SIG-M5 treated with dmso at 0.1 percent for 504 hours (cell line): Measurements from ENCODE around the gene UBE2V1.

Source experiments
- DNase-seq: peaks from one replicate; lab custom pipeline; 2025; ENCODE audit not compliant: unreplicated experiment; lab: John Stamatoyannopoulos, UW

Gene UBE2V1

DNA sequence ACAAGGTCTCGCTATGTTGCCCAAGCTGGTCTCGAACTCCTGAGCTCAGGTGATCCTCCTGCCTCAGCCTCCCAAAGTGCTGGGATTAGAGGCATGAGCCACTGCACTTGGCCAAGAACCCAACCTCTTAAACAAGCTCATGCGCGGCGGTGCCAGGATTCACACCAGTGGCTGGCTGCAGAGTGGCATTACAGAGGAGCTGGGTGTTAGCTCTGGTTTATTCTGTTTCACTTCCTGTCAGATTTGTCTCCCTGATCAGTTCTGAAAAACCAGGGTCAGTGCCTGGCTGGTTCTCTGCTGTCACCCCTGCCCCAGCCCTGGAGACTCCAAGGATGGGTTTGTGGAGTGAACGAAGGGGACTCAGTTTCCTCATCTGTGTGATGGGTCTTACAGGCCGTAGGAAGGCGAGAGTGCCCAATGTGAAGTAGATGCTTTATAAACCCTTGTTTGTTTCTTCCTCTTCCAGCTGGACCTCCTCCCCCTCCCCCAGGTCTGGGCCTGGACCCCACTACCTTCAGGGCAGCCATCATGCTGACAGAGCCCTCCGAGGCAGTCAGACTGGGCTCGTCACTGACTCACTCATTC is 63.4 kb downstream of the UBE2V1 start:
- peak; percentile 29 for DNase-seq

DNA sequence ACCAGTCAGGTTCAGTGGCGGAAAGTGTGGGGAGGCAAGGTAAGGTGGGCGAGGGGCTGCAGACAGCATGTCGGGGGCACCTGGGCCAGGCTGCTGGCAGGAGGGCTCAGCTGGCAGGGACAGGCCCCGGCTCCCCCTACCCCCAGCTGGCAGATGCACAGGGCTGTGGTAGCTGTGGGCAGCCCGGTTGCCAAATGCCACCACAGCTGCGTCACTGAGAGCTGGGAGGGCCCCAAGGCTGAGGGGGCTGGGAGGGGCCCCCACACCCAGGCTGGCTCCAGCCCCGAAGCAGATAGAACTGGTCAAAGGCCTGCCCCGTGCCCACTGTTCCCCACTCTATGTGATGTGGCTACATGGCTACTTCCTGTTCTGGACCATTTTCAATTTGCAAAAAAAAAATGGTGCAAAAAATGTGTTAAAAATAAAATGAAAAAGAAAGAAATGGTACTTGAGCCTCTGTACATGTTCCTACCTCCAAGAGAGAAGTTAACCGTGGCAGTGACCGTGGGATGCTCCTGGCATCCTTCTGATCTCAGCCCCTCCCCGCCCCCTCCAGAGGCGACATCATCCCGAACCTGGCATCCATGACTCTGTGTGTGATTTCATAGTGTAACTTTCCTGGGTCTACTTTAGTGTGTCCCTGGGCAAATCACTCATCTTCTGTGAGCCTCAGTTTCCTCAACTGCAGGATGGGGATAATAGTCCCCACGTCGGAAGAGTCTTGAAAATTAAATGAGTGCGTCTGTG is 64.4 kb downstream of the UBE2V1 start:
- no peak for DNase-seq

DNA sequence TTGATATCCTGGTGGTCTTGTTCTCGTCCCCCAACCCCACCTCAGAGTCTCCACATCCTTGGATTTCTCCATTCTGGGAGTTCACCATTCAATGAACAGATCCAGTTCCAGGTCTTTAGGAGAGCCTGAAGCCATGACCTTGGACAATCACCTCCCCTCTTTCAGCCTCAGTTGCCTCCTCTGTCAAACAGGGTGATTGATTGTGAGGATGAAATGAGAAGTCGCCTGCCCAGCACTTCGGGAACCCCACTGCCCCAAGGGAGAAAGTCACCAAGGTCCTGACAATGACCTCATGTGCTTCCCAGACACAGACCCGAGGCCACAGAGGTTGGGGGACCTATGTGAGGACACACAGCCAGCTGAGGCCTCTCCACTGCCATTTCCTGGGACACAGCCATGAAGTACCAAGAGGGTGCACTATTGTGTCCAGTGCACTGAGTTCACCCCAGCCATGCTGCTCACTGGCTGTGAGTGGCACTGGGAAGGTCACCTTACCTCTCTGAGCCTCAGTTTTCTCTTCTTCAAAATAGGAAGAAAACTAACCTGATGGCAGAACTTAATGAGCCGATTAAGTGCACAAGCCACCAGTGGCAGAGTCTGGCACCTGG is 68.5 kb downstream of the UBE2V1 start:
- no peak for DNase-seq

DNA sequence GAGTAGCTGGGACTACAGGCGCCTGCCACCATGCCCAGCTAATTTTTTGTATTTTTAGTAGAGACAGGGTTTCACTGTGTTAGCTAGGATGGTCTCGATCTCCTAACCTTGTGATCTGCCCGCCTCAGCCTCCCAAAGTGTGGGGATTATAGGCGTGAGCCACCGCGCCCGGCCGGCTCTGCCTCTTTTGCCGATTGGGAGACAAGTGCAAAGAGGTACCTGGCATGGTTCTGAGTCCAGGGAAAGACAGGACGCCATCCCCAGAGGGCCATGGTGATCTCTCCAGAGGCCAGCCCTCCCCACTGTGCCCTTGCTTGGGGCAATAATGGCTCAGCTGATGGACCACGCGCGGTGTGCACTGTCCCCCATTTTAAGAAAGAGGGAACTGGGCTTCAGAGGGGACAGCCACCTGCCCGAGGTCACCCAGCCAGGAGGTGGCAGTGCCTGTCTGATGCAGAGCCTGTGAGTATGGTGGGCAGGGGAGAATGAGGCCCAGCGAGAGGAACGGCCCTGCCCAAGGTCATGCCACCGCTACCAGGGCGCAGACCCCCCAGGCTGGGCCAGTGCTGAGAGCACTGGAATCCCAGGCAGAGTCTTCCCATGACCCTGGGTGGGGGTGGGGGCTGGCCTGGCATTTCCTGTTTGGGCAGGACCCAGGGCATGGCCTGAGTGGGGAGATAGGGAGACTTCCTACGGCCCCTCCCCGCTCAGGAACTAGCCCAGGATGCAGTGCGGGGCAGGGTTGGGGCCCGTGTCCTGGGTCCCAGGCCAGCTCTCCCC is 69.2 kb downstream of the UBE2V1 start:
- DNase-seq = no peak

DNA sequence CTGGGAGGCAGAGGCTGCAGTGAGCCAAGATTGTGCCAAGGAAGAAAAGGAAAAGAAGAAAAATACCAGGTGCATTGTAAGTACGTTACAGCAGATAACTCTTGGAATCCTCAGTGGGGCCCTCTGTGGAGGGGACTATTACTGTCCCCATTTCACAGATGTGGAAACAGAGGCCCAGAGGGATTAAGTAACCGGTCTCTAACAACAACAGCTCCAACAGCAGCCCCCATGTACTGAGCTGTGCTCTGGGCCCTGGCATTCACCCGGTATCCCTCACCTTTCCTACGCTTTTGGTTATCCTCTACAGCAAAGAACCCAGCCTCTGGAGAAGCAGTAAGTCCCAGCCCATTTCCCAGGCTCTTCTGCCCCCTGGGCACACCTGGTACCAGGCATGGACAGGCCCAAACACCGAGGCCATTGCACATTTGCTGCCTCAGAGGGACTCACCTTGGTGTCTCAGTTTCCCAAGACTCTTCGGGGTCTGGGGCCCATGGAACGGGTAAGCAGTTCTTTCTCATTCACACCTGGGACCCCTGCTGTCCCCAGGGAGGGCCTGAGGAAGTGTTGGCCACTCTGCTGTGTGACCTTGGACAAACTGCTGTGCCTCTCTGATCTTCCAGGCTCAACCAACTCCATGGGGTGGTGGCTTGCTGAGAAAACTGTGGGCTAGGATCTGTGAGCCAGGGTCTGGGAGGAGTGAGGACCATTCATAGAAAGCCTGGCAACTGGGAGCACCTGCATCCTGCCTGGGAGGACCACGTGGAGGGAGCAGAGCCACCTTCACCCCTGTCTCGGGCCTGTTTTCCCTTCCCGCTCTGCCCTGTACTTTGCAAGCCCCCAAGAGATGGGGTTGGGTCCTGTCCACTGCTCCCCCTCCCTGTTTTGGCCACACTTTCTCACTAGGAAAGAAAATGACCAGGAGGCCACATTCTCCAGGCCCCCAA is 70.3 kb downstream of the UBE2V1 start:
- DNase-seq = no peak

DNA sequence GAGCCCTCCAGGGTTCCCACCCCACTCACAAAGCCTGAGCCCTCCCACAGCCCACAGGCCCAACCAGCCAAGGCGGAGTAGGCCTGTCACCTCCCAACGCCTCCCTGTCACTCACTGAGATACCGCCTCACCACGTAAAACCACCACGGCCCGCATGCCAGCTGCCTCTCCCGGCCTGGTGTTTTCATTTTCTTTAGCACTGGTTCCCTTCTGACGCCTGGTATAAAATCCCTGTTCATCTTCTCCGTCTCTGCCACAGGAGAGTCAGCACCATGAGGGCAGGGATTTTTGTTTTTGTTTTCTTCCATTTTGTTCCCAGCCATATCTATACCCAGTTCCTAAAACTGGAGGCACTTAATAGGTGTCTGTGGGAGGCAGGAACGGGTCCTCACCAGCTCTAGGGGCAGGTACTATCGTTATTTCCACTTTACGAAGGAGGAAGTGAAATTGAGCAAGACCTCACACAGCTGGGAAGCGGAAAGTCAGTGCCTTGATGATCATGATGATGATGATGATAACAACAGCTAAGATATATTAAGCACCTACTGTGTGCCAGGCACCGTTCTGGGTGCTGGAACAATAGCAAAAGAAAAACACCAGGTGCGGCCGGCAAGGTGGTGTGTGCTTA is 71.6 kb downstream of the UBE2V1 start:
- DNase-seq = peak; percentile 65

DNA sequence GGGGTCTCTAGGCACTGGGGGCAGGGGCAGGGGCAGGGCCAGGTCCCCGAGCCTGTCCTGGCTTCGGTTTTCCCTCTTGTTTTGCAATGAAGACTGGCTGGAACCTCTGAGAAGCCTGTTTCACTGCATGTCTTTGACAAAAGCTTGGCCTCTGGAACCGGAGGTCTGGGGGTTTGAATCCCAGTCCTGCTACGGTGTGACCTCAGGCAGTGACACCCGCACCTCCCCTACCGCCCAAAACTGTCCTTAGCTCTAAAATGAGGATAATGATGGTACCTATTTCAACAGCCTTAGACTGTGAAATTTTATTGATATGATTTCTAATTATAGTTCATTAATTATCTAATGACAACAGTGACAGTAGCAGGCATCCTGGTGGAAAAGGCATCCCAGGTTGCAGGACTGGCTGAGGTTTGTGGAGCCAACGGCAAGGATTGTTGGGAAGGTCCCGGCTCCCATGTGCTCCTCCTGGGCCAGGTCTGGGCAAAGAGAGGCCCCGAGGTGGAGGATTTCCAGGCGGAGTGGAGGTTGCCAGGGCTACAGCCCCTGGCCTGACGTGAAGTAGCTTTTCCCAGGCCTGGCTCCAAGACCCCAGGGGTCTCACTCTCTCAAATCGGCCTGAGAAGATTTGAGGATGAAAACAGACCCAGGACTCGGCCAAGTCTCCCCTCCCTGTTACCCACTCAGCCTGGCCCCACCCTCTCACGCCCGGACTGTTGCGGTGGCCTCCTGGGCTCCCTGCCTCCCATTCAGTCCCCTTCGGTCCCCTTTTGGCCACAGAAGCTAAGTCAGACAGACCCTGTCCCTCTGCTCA is 72.3 kb downstream of the UBE2V1 start:
- DNase-seq = no peak

DNA sequence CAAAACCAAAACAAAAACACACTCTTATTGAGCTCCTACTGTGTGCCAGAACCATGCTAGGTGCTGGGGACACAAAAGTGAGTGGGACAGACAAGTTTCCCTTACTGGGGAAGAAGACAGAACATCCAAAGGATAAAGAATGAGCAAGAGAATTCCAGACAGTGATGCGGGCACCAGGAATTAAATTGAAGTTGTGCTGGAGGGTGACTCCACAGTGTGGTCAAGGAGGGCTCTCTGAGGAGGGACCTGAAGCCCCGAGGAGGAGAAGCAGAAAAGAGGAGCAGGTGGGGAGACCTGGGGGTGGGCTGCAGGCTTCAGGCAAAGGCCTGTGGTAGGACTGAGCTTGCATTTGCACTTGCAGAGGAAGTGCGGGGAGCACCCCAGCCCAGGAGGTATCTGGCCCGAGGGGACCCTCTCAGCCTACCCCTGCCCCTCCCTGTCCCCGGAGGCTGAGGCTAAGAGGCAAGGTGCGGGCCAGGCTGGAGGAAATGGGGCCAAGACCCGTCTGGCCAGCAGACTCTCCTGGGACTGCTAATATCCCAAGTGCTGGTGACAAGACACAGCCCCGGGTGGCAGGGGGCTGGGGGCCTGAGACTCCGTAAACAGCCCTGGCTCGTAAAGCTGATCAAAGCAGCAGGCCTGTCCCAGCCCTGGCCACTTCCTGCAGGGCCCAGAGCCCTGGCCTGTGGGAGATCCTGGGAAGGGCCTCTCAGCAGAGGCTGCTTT is 73.1 kb downstream of the UBE2V1 start:
- no peak for DNase-seq

DNA sequence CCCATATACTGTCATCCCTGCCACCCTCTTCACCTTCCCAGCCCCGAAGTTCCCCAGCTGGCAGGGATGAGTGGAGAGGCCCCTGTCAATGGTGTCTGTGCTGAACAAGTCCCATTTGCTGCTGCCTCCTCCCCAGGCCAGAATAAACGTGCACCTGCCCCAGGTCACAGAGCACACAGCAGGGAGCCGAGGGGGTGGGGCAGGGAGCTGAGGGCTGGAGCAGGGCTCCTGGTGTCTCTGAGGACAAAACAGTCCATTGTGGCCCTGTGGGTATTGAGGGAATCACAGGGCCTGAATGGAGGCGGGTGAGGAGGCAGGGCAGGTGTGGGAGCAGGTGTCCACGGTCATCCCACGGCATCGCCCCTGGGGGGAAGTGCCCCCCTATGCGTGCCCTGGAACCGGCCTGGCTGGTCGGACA is 74.4 kb downstream of the UBE2V1 start:
- no peak for DNase-seq

DNA sequence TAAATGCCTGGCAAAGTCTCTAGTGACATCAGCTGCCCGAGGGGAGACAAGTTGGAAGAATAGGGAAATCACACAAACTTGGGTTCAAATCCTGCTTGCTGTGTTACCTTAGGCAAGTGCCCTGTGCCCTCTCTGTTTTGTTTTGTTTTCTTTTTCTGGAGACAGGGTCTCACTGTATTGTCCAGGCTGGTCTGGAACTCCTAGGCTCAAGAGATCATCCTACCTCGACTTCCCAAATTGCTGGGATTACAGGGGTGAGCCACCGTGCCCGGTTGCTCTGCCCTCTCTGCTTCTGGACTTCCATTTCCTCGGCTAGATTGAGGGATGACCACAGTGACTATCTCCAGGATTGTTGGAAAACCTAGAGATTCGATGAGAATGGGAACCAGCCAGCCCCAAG is 74.8 kb downstream of the UBE2V1 start:
- no peak for DNase-seq

DNA sequence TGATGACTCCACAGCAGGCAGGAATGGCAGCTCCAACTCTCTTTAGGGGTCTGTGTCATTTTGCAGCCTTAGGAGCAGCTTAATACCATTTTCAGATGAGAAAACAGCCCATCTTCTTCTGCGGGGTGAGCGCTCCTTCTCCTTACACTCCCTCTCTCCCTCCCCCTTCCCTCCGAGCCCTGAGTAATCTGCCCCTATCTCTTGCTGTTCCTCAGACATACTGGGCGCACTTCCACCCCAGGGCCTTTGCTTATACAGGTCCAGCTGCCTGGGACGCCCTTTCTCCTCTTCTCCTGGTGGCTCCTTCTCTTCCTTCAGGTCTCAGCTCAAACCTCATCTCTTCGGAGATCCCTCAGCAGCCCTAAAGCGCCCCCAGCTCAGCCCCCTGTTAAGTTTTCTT is 75.4 kb downstream of the UBE2V1 start:
- no peak for DNase-seq

DNA sequence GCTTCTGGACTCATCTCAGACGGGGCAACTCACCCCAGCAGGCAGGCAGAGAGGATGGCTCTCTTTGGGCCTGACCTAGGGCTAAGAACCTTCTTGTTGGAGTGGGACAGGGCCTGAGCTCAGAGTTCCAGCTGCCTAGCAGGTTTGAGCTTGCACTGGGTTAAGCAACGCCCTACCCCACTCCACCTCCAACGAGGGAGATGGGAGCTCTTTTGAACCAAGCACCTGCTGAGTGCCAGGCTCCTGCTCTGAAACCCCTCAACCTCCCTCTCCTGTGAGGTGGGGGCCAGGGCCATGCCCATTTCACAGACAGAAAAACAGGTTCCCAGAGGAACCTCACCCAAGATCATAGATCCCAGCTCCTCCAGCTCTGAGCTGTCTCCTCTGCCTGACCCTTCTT is 75.8 kb downstream of the UBE2V1 start:
- DNase-seq = no peak

DNA sequence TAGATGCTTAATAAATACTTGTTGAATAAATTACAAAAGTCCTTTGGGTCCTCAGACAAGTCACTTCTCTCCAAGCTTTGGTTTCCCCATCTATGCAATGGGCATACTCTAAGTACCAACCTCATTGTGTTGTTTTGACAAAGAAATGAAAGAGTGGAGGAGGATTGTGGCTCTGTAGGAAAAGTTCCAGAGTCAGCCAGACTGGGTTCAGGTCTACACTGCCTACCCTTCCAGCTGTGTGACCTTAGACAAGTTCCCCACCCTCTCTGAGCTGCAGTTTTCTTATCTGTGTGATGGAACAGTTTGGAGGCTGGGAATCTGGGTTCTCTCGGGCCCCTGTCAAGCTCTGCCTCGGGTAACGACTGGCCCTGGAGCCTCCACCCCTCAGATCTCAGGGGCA is 76.2 kb downstream of the UBE2V1 start:
- DNase-seq = no peak

DNA sequence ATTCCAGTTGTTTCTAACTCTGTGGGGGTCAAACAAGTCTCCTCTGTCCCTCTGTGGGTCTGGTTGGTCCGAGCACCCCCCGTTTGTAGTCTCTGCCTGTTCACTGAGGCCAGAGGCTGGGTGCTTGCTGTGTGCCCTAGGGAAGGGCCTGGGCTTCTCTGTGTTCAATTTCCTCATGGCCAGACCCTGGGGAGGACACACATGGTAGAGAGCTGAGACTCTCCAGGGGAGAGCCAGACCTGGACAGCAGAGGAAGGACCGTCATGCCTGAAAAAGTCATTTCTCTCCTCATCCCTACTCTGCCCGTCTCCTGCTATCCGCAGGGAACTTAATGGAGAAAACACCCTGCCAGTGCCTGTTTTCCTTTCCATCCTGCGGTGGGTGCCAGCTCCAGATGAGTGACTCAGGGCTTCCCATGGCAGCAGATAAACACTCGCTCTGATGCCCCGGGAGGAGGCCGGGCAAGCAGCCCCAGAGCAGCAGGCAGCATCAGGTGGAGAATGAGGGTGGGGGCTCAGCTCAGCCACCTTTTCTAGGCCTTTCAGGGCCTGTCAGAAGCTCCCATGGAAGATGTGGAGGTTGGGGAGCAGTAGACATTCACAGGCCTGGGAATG is 78.3 kb downstream of the UBE2V1 start:
- DNase-seq = no peak

DNA sequence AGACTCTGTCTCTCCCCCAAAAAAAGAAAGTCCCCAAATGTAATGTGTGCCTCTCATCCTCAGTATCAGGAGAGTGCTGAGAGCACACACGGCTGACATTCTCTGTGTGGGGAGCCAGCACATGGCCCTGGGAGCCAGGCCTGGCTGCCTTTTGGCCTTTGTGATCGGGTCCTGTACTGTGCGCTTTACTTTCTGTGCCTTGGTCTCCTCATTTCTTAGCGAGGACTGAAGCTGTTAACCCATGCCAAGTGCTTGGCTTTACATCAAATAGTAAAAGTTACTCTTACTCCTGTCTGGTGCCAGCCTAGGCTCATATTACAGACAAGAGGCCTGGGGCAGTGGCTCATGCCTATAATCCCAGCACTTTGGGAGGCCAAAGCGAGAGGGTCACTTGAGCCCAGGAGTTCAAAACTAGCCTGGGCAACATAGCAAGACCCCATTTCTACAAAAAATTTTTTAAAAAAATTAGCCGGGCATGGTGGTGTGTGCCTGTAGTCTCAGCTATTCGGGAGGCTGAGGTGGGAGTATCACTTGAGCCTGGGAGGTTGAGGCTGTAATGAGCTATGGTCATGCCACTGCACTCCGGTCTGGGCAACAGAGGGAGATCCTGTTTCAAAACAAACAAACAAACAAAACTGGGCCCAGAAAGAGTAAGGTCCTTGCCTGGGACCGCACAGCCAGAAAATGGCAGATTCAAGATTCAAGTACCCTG is 79.8 kb downstream of the UBE2V1 start:
- no peak for DNase-seq
